Activated T-cell treated with anti-CD3 and anti-CD28 coated beads for 24 hours (primary cell): ENCODE results near the gene GPR161.
"Not testable (repeated sequence)": the region's sequence is repeated elsewhere in the genome, so short reads cannot be mapped to it uniquely, and the experiment has no call there.

Experiments
- DNase-seq: peaks from one replicate; pipeline ENCODE4 v3.0.0-alpha.2; 2020; ENCODE audit warnings: low read depth

Gene GPR161

GRCh38 chr1:168136709-168137514 is at the start of gene GPR161:
Gene GPR161, minus strand, starts transcription at chr1:168136930. Its CDS starts 32,080 bp downstream, at chr1:168104850.
- DNase-seq, result no peak

- not testable (repeated sequence) for DNase-seq
These were observed 44.5 kb upstream of the GPR161 start for GRCh38 chr1:168181063-168181720.

- DNase-seq, result no peak
These were observed 43.4 kb upstream of the GPR161 start for GRCh38 chr1:168180148-168180524.

- DNase-seq, result no peak
These were observed 42.9 kb upstream of the GPR161 start for GRCh38 chr1:168179438-168180147.

- DNase-seq, result peak; percentile 93
These were observed 42.1 kb upstream of the GPR161 start, which contains the start of gene TIPRL for GRCh38 chr1:168178638-168179437. Gene TIPRL, plus strand, starts transcription at chr1:168178962. Its CDS starts 116 bp downstream, at chr1:168179078.

GRCh38 chr1:168178227-168178637 is 41.5 kb upstream of the GPR161 start:
- no peak for DNase-seq

- DNase-seq, result no peak
These were observed 35.7 kb upstream of the GPR161 start for GRCh38 chr1:168172250-168172915.

- no peak for DNase-seq
These were observed 34.1 kb upstream of the GPR161 start for GRCh38 chr1:168170564-168171508.

- DNase-seq, result no peak
These were observed 31.1 kb upstream of the GPR161 start for GRCh38 chr1:168167806-168168205.

GRCh38 chr1:168164771-168165170 is 28.0 kb upstream of the GPR161 start:
- DNase-seq, result no peak

- no peak for DNase-seq
These were observed 26.9 kb upstream of the GPR161 start for GRCh38 chr1:168163670-168164069.

- no peak for DNase-seq
These were observed 24.7 kb upstream of the GPR161 start for GRCh38 chr1:168161459-168161858.

GRCh38 chr1:168159979-168160378 is 23.2 kb upstream of the GPR161 start:
- DNase-seq, result no peak

GRCh38 chr1:168159251-168159650 is 22.5 kb upstream of the GPR161 start:
- no peak for DNase-seq

GRCh38 chr1:168157638-168158037 is 20.9 kb upstream of the GPR161 start:
- DNase-seq, result no peak

GRCh38 chr1:168155910-168156309 is 19.2 kb upstream of the GPR161 start:
- DNase-seq, result no peak

- DNase-seq, result not testable (repeated sequence)
These were observed 18.0 kb upstream of the GPR161 start for GRCh38 chr1:168154707-168155106.

GRCh38 chr1:168151935-168152334 is 15.2 kb upstream of the GPR161 start:
- DNase-seq, result no peak

- no peak for DNase-seq
These were observed 13.6 kb upstream of the GPR161 start for GRCh38 chr1:168150283-168150682.

GRCh38 chr1:168148916-168149315 is 12.2 kb upstream of the GPR161 start:
- no peak for DNase-seq
